Effector CD8-positive, alpha-beta T cell (primary cell): ENCODE data around the gene ATG9A.

Experiments
- DNase-seq: peaks from one replicate; lab custom pipeline; 2025; lab: John Stamatoyannopoulos, UW

ATG9A gene

GRCh38 chr2:219252570-219252899 lies 23.1 kb upstream of the ATG9A start:
- peak; percentile 34 for DNase-seq

- no peak for DNase-seq
These were observed 22.6 kb upstream of the ATG9A start for GRCh38 chr2:219252084-219252483.

GRCh38 chr2:219251656-219252055 lies 22.2 kb upstream of the ATG9A start:
- DNase-seq, result no peak

GRCh38 chr2:219250049-219250781 lies 20.8 kb upstream of the ATG9A start:
- DNase-seq, result no peak

- DNase-seq, result no peak
These were observed 20.0 kb upstream of the ATG9A start for GRCh38 chr2:219249203-219249980.

- DNase-seq, result no peak
These were observed 19.4 kb upstream of the ATG9A start for GRCh38 chr2:219248845-219249202.

GRCh38 chr2:219247678-219248642 lies 18.5 kb upstream of the ATG9A start:
- DNase-seq, result peak; percentile 30

GRCh38 chr2:219246559-219246958 lies 17.1 kb upstream of the ATG9A start:
- no peak for DNase-seq

- no peak for DNase-seq
These were observed 16.4 kb upstream of the ATG9A start for GRCh38 chr2:219245899-219246230.

- peak; percentile 70 for DNase-seq
These were observed 15.9 kb upstream of the ATG9A start, which contains the start of the genes GLB1L and STK16 for GRCh38 chr2:219245148-219245898. Gene GLB1L (minus strand): TSS chr2:219245444. CDS start chr2:219243573, 1,871 bp downstream. Gene STK16 (plus strand): TSS chr2:219245479. CDS start chr2:219246000, 521 bp downstream.

GRCh38 chr2:219244789-219245147 lies 15.3 kb upstream of the ATG9A start:
- no peak for DNase-seq

- no peak for DNase-seq
These were observed 13.9 kb upstream of the ATG9A start for GRCh38 chr2:219243291-219243761.

GRCh38 chr2:219234331-219234730 lies 4.9 kb upstream of the ATG9A start:
- no peak for DNase-seq

- peak; percentile 13 for DNase-seq
These were observed 664 bp upstream of the ATG9A start for GRCh38 chr2:219230059-219230540.

GRCh38 chr2:219228911-219229304 lies 528 bp downstream of the ATG9A start:
- no peak for DNase-seq

- DNase-seq, result no peak
These were observed 1.2 kb downstream of the ATG9A start for GRCh38 chr2:219228041-219228910.

GRCh38 chr2:219225350-219225749 lies 4.1 kb downstream of the ATG9A start:
- no peak for DNase-seq

GRCh38 chr2:219223831-219224610 lies 5.4 kb downstream of the ATG9A start:
- no peak for DNase-seq

- DNase-seq, result no peak
These were observed 7.4 kb downstream of the ATG9A start for GRCh38 chr2:219221957-219222518.
